ENCODE measurements around the gene GPR162.

GRCh38 chr12:6813363-6813762 lies 8.3 kb upstream of the GPR162 start:
- TF ChIP-seq POLR2A (IDR thresholded peaks at IDR 0.05) (no peak), CTCF (IDR thresholded peaks at IDR 0.05) (no peak), POLR2AphosphoS5 (IDR thresholded peaks at IDR 0.05) (no peak)

Data from suprapubic skin (tissue), 4 donors.